NCI-H1048 (cell line): Measurements from ENCODE around the gene ARL5B.

Source experiments
- DNase-seq: peaks from one replicate; lab custom pipeline; 2025; lab: John Stamatoyannopoulos, UW

ARL5B gene

GRCh38 chr10:18658271-18659124 is 733 bp upstream of the ARL5B start:
- no peak for DNase-seq

GRCh38 chr10:18659819-18660535 is 746 bp downstream of the ARL5B start:
- peak; percentile 17 for DNase-seq

GRCh38 chr10:18660816-18661431 is 1.7 kb downstream of the ARL5B start:
- no peak for DNase-seq

- no peak for DNase-seq
Measured at GRCh38 chr10:18664841-18665478, 5.7 kb downstream of the ARL5B start.

DNA sequence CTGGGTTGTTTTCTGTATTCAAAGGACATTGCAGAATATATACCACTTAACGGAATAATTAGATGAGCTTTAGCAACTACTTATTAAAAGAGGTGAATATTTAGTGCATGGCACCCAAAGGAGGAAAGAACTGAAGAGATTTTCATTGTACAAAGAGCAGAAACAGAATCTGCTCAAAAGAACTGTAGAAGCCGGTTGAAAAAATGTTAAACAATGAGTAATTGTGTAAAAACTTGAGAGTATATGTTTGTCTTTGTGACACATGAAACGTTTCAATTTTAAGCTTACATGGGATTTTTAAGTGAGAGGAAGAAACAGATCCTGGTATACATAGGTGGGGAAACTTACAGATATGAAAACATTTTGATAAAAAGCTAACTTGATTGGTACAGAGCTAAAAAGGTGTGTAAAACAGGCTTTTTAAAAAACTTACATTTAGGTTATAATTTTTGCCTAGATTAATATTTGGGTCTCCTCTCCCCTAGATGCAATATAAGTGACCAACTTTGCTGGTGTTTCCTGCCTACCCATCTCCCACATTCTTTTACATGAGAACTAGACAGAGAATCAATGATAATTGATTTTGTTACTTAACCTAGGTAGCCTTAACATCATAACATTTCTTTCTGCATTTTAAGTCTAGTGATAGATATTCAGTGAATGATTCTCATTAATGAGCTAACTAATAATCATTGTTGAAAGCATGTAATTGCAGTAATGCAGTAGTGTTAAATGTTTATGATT is 6.8 kb downstream of the ARL5B start:
- DNase-seq = no peak

GRCh38 chr10:18666810-18667209 is 7.6 kb downstream of the ARL5B start:
- no peak for DNase-seq

DNA sequence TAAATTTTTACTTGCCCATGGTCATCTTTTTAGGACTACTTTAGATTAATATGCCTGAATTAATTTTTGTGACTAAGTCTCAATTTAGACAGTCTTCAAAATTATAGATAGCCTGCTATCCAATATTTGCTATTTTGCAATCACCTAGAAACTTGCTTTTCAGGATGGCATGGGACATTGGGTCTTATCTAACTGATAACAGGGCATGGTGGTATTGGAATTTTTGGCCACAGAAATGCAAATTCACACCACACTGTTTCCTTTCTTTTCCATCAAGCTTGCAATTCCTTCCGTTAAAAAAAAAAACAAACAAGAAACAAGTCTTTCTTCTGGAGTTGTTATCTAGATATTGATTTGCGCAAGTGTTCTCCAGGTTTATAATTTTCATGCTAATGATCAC is 8.8 kb downstream of the ARL5B start:
- no peak for DNase-seq

DNA sequence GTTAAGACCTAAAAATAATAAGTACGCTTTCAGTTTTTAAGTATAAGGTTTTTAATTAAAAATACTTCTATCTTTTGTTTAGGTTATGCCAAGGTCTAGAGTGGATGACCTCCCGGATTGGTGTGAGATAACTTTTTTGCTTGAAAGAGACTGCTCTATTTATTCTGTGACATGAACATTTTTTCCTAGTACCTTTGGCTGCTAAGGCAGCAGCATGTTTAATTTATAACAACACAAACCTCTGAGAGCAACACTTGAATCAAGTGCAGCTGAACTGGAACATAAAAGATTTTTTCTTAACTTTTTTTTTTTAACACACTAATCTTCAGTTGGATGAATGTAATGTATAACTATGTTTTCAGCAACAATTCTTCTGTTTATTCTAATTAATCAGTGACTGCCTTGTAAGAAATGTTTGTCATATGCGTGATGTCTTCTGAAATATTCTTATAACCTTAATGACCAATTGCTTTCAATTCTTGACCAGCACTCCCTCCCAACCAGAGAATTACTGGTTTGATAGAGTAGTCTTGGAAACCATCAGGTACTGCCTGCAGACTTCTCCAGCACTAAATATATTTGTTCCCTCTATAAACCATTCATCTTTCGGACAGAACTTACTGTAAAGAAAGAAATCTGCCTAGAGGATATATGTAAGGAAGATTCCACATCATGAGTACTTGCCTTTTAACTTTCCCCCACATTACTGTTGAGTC is 16.0 kb downstream of the ARL5B start:
- no peak for DNase-seq

DNA sequence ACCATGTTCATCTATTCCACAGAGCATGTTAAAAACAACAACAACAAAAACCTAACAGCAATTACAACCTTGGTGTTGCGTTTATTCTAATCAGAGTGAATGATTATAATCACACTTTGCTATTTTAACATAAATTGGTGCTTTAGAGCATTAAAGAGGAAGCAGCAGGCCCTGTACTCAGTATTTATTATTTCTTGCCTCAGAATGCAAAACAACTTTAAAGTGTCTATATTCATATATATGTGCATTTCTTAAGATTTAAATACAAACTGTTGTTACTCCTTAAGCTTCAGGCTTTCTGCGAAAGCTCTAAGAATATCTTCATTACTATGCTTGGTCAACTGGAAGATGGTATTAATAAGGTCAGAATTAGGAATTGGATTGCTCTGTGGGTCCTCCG is 21.5 kb downstream of the ARL5B start:
- DNase-seq = no peak

DNA sequence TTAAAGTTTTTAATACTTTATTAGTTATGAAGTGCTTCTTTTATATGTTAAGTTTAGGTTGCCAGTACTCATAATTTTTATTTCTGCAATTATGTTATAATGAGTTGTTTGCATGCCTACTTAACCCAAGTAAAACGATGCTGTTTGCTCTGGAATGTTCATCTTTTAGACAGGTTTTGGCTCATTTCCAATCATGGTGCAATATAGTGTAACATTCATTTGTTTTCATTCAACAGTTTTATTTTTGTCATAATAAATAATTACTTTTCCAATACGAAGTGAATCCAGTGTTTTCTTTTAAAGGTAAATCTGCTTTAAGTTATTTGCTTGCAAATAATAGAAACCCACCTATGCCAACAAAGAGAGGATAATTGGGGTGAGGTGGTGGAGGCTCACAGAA is 22.1 kb downstream of the ARL5B start:
- peak; percentile 31 for DNase-seq

- DNase-seq = no peak
Measured at GRCh38 chr10:18681971-18682411, 22.8 kb downstream of the ARL5B start.

DNA sequence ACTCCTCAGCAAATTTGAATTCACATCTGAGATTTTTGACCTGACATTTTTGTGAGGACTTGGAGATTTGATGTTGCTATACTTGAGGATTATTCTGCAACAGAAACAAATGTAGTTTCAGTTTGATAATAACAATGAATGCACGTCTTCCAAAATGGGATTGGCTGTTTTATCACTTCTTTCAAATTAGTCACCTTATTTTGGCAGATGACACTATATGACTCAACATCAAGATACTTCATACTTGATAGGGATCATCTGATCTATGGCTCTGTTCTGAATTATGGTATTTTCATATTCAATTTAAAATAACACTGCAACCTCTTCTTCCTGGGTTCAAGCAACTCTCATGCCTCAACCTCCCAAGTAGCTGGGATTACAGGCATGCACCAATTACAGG is 24.2 kb downstream of the ARL5B start:
- DNase-seq = no peak

DNA sequence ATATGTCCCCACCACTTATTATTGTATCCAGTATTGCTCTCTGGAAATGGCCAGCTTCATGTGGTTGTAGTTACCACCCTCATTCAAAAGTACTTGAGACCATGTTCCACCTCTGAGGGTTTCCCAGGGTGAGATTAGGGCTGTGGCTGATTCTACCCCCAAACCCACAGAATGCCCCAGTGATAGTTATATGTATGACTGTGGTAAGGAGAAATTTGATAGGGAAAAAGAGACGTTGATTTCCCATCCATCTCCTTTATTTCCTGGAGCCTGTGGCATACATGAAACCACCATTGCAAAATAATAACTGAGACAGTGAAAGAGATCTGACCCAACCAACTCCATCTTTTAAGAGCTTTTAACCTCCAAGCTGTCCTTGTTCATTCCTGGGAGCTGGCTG is 25.2 kb downstream of the ARL5B start:
- no peak for DNase-seq

DNA sequence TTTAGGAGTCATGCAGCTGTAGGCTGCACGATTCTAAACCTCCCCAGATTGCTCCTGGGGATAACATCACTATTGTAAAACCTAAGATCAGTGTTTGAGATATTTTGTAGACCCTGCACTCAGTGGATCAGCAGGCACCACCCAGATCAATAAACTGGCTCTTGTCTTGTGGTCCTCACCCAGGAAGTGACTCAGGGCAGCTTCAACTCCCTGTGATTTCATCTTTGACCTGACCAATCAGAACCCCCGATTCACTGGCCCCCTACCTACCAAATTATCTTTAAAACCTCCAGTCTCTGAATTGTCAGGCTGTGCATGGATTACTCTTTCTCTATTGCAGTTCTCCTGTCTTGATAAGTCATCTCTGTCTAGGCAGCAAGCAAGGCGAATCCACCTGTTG is 25.7 kb downstream of the ARL5B start:
- DNase-seq = no peak

- DNase-seq = no peak
Measured at GRCh38 chr10:18685555-18685954, 26.3 kb downstream of the ARL5B start.

DNA sequence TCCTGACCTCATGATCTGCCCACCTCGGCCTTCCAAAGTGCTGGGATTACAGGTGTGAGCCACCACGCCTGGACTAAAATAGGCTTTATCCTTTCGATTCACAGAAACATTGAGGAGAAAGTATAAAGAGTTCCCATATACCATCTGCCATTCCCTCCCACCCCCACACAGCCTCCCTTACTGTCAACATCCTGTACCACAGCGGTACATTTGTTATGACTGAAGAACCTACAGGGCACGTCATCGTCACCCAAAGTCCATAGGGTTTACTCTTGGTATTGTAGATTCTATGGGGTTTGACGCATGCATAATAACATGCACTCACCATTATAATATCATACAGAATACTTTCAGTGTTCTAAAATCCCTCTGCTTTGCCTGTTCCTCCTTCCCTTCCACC is 28.0 kb downstream of the ARL5B start:
- no peak for DNase-seq

- DNase-seq = no peak
Measured at GRCh38 chr10:18687706-18688105, 28.5 kb downstream of the ARL5B start.

GRCh38 chr10:18689498-18689897 is 30.3 kb downstream of the ARL5B start:
- no peak for DNase-seq

- DNase-seq = no peak
Measured at GRCh38 chr10:18690541-18690940, 31.3 kb downstream of the ARL5B start.

- DNase-seq = no peak
Measured at GRCh38 chr10:18699849-18700840, 40.9 kb downstream of the ARL5B start.
